Astrocyte (in vitro differentiated cells and primary cell): ENCODE data around the gene MISP. TPM values are rescaled to one million over a fixed set of nuclear protein-coding genes. Genes with fewer than 3 reads are reported as not detected.
A peak's percentile ranks its signal among the peaks of the same experiment; 100 is the strongest.

Source experiments
- DNase-seq: peaks from one replicate; pipeline ENCODE4 v3.0.0-alpha.2; 2010; ENCODE audit warnings: low read depth
- FAIRE-seq: peaks from 2 replicates; lab custom pipeline; 2011; peaks lifted over from hg19 to GRCh38; lab: Jason Lieb, UNC
- H2AFZ ChIP-seq: 2 replicates; pipeline ENCODE4 v1.6.0; 2012; ENCODE audit warnings: low read depth, low read length, inconsistent platforms
- H3K27ac ChIP-seq: 2 replicates; pipeline ENCODE4 v1.5.1; 2011; ENCODE audit warnings: low read depth, low read length, inconsistent platforms
- H3K27me3 ChIP-seq: 2 replicates; pipeline ENCODE4 v1.6.0; 2011; ENCODE audit warnings: low read length, inconsistent platforms; ENCODE audit not compliant: insufficient read depth
- H3K36me3 ChIP-seq: 2 replicates; pipeline ENCODE4 v1.5.1; 2011; ENCODE audit warnings: low read length, inconsistent platforms; ENCODE audit not compliant: insufficient read depth
- H3K4me1 ChIP-seq: 2 replicates; pipeline ENCODE4 v1.5.1; 2011; ENCODE audit warnings: low read length, inconsistent platforms; ENCODE audit not compliant: insufficient read depth
- H3K4me2 ChIP-seq: 2 replicates; pipeline ENCODE4 v1.6.0; 2012; ENCODE audit warnings: low read length, inconsistent platforms
- H3K4me3 ChIP-seq: 2 replicates; pipeline ENCODE4 v1.5.1; 2011; ENCODE audit warnings: low read depth, mild to moderate bottlenecking, low read length, inconsistent platforms; ENCODE audit not compliant: insufficient read depth
- H3K79me2 ChIP-seq: 2 replicates; pipeline ENCODE4 v1.6.0; 2012; ENCODE audit warnings: mild to moderate bottlenecking, low read length, inconsistent platforms; ENCODE audit not compliant: insufficient read depth
- H3K9ac ChIP-seq: 2 replicates; pipeline ENCODE4 v1.6.0; 2012; ENCODE audit warnings: mild to moderate bottlenecking, low read length, inconsistent platforms
- H3K9me3 ChIP-seq: 2 replicates; pipeline ENCODE4 v1.5.1; 2012; ENCODE audit warnings: low read depth, mild to moderate bottlenecking, low read length, inconsistent platforms; ENCODE audit not compliant: insufficient read depth
- H4K20me1 ChIP-seq: 2 replicates; pipeline ENCODE4 v1.6.0; 2012; ENCODE audit warnings: low read length, inconsistent platforms; ENCODE audit not compliant: insufficient read depth
- H3K27ac Mint-ChIP-seq: one replicate; pipeline ENCODE4 v1.8.0; 2021; ENCODE audit warnings: mild to moderate bottlenecking, mixed read lengths; ENCODE audit not compliant: unreplicated experiment
- H3K27me3 Mint-ChIP-seq: one replicate; pipeline ENCODE4 v1.8.0; 2021; ENCODE audit warnings: low read depth, mixed read lengths; ENCODE audit not compliant: unreplicated experiment
- H3K36me3 Mint-ChIP-seq: one replicate; pipeline ENCODE4 v1.8.0; 2021; ENCODE audit warnings: low read depth, mixed read lengths; ENCODE audit not compliant: unreplicated experiment
- H3K4me1 Mint-ChIP-seq: one replicate; pipeline ENCODE4 v1.8.0; 2021; ENCODE audit warnings: low read depth, mixed read lengths; ENCODE audit not compliant: unreplicated experiment
- H3K4me3 Mint-ChIP-seq: one replicate; pipeline ENCODE4 v1.8.0; 2021; ENCODE audit warnings: mild to moderate bottlenecking, moderate library complexity, mixed read lengths; ENCODE audit not compliant: unreplicated experiment
- H3K9me3 Mint-ChIP-seq: one replicate; pipeline ENCODE4 v1.8.0; 2021; ENCODE audit warnings: mild to moderate bottlenecking, mixed read lengths; ENCODE audit not compliant: unreplicated experiment
- EZH2 ChIP-seq: IDR thresholded peaks from 2 replicates; pipeline ENCODE4 v1.6.1; 2012; ENCODE audit warnings: mild to moderate bottlenecking, low read length, inconsistent platforms; ENCODE audit not compliant: insufficient read depth
- total RNA-seq: library from RNA; stranded (reverse); gene quantifications from 2 replicates; pipeline ENCODE4 v1.2.1, GENCODE V29; 2021
- TF ChIP-seq, protein P1 (sequence below): IDR thresholded peaks from 2 replicates; pipeline ENCODE4 v1.5.1; 2011; ENCODE audit warnings: low read depth, mild to moderate bottlenecking, inconsistent platforms, low read length, moderate library complexity; ENCODE audit not compliant: insufficient read depth

Gene MISP
- total RNA-seq, 1 donor from 2014 or later: 0.43 TPM

DNA sequence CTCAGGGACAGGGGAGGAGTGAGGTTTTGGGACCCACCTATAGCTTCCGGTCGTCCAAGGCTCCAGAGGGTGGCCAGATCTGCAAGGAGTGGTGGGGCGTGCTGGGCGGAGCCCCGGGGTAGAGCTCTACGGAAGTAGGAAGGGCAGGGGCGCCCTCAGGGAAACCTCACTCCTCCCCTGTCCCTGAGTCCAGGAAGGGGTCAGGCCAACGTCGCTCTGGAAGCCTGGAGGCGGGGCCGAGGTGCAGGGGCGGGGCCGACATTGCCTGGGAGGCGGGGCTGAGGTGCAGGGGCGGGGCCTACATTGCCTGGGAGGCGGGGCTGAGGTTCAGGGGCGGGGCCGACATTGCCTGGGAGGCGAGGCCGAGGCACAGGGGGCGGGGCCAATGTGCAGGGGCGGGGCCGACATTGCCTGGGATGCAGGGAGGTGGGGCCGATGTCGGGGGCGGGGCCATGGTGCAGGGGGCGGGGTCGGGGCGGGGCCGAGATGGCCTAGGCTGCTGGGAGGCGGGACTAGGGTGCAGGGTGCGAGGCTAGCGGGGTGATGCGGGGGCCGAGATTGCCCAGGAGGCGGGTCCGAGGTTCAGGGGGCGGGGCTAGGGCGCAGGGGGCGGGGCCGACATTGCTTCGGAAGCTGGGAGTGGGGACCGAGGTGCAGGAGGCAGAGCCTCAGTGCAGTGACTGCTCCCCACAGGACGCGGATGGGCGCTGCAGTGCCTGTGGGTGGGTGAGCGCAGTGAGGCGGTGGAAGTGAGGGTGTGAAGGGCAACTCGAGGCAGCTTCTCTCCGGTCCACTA, 47.1 kb upstream of the MISP start:
- DNase-seq: no peak
- no peaks in the 10 kb centered on the region for H4K20me1 ChIP-seq

DNA sequence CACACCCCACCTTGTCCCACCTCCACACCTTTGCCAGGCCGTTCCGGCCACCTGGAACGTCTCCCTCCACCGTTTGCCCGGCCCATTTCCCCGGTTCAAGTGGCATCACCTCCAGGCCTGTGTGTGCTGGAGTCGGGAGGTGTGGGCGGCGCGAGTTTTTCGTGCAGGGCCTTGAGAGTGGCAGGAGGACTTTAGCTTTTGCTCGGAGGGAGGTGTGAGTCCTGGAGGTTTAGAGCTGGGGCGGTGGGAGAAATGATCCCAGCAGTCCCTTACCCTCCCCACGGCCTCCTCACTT, 46.5 kb upstream of the MISP start:
- H3K9me3 Mint-ChIP-seq: no peaks in the 10 kb centered on the region
- H3K36me3 ChIP-seq: no peaks in the 10 kb centered on the region
- no peak overlapping the region for H3K4me3 Mint-ChIP-seq
- no peak overlapping the region for H3K4me2 ChIP-seq
- no peaks in the 10 kb centered on the region for H3K9me3 ChIP-seq
- H3K27ac Mint-ChIP-seq: no peak overlapping the region
- H3K9ac ChIP-seq: no peak overlapping the region
- peaks cover 5% of the 10 kb centered on the region for H3K27me3 ChIP-seq
- FAIRE-seq: no peak
- no peak overlapping the region for H3K27ac ChIP-seq
- peaks cover 12% of the 10 kb centered on the region for H3K27me3 Mint-ChIP-seq
- TF ChIP-seq EZH2: no peak
- TF ChIP-seq, protein P1, sequence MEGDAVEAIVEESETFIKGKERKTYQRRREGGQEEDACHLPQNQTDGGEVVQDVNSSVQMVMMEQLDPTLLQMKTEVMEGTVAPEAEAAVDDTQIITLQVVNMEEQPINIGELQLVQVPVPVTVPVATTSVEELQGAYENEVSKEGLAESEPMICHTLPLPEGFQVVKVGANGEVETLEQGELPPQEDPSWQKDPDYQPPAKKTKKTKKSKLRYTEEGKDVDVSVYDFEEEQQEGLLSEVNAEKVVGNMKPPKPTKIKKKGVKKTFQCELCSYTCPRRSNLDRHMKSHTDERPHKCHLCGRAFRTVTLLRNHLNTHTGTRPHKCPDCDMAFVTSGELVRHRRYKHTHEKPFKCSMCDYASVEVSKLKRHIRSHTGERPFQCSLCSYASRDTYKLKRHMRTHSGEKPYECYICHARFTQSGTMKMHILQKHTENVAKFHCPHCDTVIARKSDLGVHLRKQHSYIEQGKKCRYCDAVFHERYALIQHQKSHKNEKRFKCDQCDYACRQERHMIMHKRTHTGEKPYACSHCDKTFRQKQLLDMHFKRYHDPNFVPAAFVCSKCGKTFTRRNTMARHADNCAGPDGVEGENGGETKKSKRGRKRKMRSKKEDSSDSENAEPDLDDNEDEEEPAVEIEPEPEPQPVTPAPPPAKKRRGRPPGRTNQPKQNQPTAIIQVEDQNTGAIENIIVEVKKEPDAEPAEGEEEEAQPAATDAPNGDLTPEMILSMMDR: no peak
- no peaks in the 10 kb centered on the region for H3K4me1 Mint-ChIP-seq
- peak overlapping the region; percentile 63 for H2AFZ ChIP-seq
- no peaks in the 10 kb centered on the region for H4K20me1 ChIP-seq
- H3K79me2 ChIP-seq: no peaks in the 10 kb centered on the region
- H3K4me1 ChIP-seq: no peaks in the 10 kb centered on the region
- H3K4me3 ChIP-seq: no peak overlapping the region
- no peak for DNase-seq
- H3K36me3 Mint-ChIP-seq: no peaks in the 10 kb centered on the region

More for the DNA sequence above, 47.1 kb upstream of the MISP start:
- Histone ChIP-seq H3K36me3 (no peaks in the 10 kb centered on the region), H3K4me1 (no peaks in the 10 kb centered on the region), H3K4me2 (no peak overlapping the region), H3K27me3 (peaks cover 5% of the 10 kb centered on the region), H3K27ac (no peak overlapping the region), H3K79me2 (no peaks in the 10 kb centered on the region), H3K4me3 (no peak overlapping the region), H3K9me3 (no peaks in the 10 kb centered on the region), H2AFZ (peak overlapping the region; percentile 63), H3K9ac (no peak overlapping the region)
- H3K27me3 Mint-ChIP-seq: peaks cover 12% of the 10 kb centered on the region
- no peak for FAIRE-seq
- H3K4me3 Mint-ChIP-seq: no peak overlapping the region
- H3K36me3 Mint-ChIP-seq: no peaks in the 10 kb centered on the region
- no peak for TF ChIP-seq EZH2
- TF ChIP-seq, protein P1: no peak
- no peaks in the 10 kb centered on the region for H3K9me3 Mint-ChIP-seq
- no peak overlapping the region for H3K27ac Mint-ChIP-seq
- H3K4me1 Mint-ChIP-seq: no peaks in the 10 kb centered on the region
